ENCODE data around the gene KCNE5.
"Not testable (repeated sequence)": the region's sequence is repeated elsewhere in the genome, so short reads cannot be mapped to it uniquely, and the experiment has no call there.

KCNE5 gene

DNA sequence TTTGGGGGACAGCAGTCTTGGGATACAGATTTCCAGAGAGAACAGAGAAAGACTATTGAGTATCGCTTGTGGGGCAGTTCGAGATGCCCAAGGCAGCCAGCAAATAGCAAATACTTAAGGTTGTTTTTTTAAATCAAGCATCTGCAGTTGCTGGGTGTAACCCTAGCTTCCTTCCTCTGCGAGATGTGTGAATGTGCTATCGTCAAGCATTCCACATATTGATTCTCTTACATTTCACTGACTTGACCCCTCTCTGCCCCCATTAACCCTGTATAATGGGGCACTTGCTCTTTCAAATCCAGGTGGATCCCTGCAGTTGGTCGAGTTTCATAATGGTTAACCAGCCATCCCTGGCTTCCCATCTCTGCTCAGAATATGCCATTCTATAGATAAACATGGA, 23.5 kb downstream of the KCNE5 start:
- DNase-seq, result no peak

DNA sequence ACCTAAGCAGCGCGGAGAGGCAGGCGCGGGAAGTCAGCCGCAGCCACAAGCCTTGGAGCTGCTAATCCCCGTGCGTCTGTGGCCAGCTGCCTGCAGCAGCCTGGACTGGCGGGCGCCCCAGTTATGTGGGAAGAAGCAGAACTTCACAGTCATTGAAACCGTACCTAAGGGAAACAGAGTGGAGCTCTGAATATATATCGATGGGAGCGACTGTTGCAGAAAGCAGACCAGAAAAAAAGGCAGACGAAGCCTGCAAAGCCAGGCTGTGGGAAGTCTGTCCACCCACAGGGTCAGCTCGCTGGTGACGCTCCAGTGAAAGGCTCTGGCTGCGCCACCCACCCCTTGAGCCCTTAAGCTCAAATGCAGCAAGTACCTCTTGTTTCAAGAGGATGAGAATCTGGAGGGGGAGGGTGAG, 24.7 kb downstream of the KCNE5 start:
- DNase-seq, result no peak

DNA sequence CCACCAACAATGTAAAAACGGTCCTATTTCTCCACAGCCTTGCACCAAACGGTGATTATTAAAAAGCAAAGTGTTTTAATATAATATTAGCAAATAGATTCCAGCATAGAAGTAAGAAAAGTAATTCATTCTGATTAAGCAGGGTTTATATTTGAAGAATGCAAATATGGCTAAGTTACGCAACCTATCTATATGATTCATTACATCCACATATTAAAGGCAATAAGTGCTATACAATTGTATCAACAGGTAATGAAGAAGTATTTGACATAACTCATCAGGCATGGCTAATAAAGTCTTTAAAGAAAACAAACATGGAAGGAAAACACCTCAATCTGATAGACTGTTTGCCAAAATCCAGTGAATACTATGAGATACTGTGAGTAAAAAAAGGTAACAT, 29.0 kb downstream of the KCNE5 start:
- DNase-seq, result no peak

DNA sequence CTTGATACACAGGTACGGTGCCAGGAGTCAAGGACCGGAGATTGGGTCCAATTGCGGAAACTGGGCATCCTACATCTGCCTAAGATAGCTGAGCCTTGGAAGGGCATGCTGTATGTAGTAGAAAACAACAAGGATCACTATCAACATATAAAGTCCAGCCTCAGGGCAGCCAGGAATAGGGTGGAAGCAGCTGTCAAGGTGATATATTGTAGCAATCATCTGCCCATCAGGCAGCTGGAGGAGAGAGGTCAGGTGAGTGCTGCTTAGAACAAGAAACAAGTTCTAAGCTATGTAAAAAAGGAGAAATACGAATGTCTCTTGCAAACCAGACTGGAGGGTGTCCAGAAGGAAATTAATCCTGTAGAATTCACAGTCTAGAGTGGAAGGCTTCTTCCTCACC, 34.8 kb downstream of the KCNE5 start:
- no peak for DNase-seq

DNA sequence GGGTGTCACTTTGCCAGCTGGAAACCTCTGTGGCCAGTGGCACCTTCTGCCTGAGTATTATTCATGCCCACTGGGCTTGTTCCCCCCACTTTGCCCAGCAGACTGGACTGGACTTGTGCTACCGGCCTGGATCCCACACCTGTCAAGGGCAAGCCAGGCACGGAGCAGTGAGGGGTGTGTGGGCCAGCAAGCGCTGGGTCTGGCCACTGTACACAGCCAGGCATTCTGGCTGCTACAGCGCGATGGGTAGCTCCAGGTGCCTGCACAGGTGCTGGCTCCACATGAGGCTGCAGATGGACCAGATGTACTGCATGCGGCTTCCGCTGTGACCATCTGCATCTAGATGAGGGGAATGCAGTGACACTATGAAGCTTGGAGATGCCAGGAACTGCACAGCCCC, 39.5 kb downstream of the KCNE5 start:
- DNase-seq, result no peak

DNA sequence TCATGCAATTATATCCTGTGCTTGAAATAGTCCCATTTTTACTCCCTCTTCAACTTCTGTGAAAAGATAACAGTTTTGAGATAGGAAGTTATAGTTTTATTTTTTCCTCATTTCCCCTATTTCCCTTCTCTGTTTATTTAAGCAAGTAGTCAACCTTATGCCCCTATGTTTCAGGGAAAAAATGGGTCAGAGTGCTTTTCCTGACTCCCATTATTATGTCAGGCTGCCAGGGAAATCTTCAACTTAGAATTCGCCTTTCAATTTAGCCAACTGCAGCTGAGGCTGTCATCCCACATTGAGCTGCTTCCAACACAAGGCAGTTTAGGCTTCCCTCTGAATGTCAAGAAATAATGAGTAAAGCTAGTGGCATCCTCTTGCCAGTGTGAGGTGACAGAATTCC, 46.1 kb downstream of the KCNE5 start:
- DNase-seq, result no peak

DNA sequence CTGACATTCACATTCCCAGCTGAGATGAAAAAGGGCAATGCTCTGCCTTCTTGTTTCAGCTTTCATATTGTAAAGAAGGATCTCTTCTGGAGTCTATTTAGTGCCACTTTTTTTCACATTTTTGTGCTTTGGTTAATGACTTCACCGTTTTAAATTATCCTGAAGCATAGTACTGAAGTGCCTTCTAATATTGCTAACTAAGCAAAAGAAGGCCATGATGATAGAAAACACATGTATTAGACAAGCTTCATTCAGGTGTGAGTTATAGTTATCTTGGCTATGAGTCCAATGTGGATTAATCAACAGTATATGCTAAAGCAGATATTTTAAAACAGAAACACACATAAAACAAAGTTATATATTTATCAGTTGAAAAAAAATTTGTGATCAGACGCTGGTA, 47.9 kb downstream of the KCNE5 start:
- DNase-seq, result no peak

DNA sequence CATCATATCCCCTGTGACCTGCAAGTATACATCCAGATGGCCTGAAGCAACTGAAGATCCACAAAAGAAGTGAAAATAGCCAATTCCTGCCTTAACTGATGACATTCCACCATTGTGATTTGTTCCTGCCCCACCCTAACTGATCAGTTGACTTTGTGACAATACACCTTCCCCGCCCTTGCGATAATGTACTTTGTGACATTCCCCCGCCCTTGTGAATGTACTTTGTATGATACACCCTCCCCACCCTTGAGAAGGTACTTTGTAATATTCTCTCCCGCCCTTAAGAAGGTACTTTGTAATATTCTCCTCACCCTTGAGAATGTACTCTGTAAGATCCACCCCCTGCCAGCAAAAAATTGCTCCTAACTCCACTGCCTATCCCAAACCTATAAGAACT, 48.9 kb downstream of the KCNE5 start:
- DNase-seq, result not testable (repeated sequence)
